T-helper 17 cell (primary cell): ENCODE measurements around the gene IHH. TPM values are rescaled to one million over a fixed set of nuclear protein-coding genes. Genes with fewer than 3 reads are reported as not detected.

Experiments
- ATAC-seq: fragments of 150-1000 bp; cut with Tn5 transposase; 2 replicates; pipeline ENCODE4 v1.10.0; 2021; ENCODE audit warnings: mild to moderate bottlenecking, moderate library complexity
- DNase-seq, 3 donors: peaks; one replicate each; pipeline versions ENCODE4 v3.0.0 to v3.0.0-alpha.2; 2020 to 2021
- H3K9me3 ChIP-seq: one replicate; pipeline ENCODE4 v1.7.0; 2013; ENCODE audit warnings: low read length, mild to moderate bottlenecking; ENCODE audit not compliant: control insufficient read depth, poor library complexity, severe bottlenecking
- H3K27ac Mint-ChIP-seq: one replicate; pipeline ENCODE4 v1.8.0; 2022; ENCODE audit warnings: mild to moderate bottlenecking, moderate library complexity, mixed read lengths
- H3K27me3 Mint-ChIP-seq: one replicate; pipeline ENCODE4 v1.8.0; 2022; ENCODE audit warnings: mixed read lengths
- H3K36me3 Mint-ChIP-seq: one replicate; pipeline ENCODE4 v1.8.0; 2022; ENCODE audit warnings: low read depth, mixed read lengths
- H3K4me1 Mint-ChIP-seq: one replicate; pipeline ENCODE4 v1.8.0; 2022; ENCODE audit warnings: mild to moderate bottlenecking, mixed read lengths
- H3K4me3 Mint-ChIP-seq: one replicate; pipeline ENCODE4 v1.8.0; 2022; ENCODE audit warnings: mild to moderate bottlenecking, moderate library complexity, mixed read lengths
- total RNA-seq, 4 donors: library from RNA in 2 of 4; stranded (reverse) in 2 of 4; gene quantifications; one replicate each; pipeline ENCODE4 v1.2.3 and lab custom pipeline; 2022 to 2026

Gene IHH
- total RNA-seq, 2 donors from 2014 or later: not detected

DNA sequence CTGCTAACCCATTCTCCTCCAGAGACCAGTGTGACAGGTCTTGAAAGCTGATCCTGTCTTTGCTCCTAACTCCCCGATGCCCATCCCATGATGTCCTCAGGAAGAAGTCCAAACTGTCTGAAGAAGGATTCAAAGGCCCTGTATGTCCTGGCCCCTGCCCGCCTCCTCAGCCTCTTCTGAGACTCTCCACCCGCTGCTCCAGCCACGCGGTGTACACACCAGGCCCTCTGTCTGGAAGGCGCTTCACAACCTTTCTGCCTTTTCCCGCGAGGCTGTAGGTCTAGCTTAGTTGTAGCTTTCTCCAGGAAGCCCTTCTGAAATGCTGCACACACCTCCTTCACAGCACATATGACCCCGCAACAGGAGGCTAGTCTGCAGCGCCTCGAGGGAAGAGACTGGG, 44.0 kb downstream of the IHH start:
- H3K4me1 Mint-ChIP-seq: no peaks in the 10 kb centered on the region
- H3K27me3 Mint-ChIP-seq: peaks cover 59% of the 10 kb centered on the region
- no peaks in the 10 kb centered on the region for H3K9me3 ChIP-seq
- no peak overlapping the region for H3K4me3 Mint-ChIP-seq
- no peak for ATAC-seq
- H3K36me3 Mint-ChIP-seq: no peaks in the 10 kb centered on the region
- DNase-seq: no peak
- H3K27ac Mint-ChIP-seq: no peak overlapping the region

GRCh38 chr2:219010873-219011272, 49.8 kb downstream of the IHH start:
- DNase-seq: no peak
- peaks cover 2% of the 10 kb centered on the region for H3K4me1 Mint-ChIP-seq
- no peak for ATAC-seq
- no peak overlapping the region for H3K4me3 Mint-ChIP-seq
- no peaks in the 10 kb centered on the region for H3K9me3 ChIP-seq
- peak overlapping the region; percentile 39 for H3K27ac Mint-ChIP-seq
- H3K36me3 Mint-ChIP-seq: peaks cover 2% of the 10 kb centered on the region
- H3K27me3 Mint-ChIP-seq: peaks cover 55% of the 10 kb centered on the region

GRCh38 chr2:219010162-219010756, 50.5 kb downstream of the IHH start:
- Mint-ChIP-seq H3K27ac (no peak overlapping the region), H3K36me3 (peaks cover 5% of the 10 kb centered on the region), H3K4me1 (peaks cover 2% of the 10 kb centered on the region), H3K4me3 (no peak overlapping the region), H3K27me3 (peaks cover 61% of the 10 kb centered on the region)
- no peaks in the 10 kb centered on the region for H3K9me3 ChIP-seq
- ATAC-seq (peak; percentile 62), DNase-seq (no peak)

GRCh38 chr2:219009294-219009693, 51.4 kb downstream of the IHH start:
- Mint-ChIP-seq H3K27ac (no peak overlapping the region), H3K36me3 (peaks cover 8% of the 10 kb centered on the region), H3K4me1 (peaks cover 2% of the 10 kb centered on the region), H3K27me3 (peaks cover 62% of the 10 kb centered on the region), H3K4me3 (no peak overlapping the region)
- no peaks in the 10 kb centered on the region for H3K9me3 ChIP-seq
- ATAC-seq (no peak), DNase-seq (no peak)

Other genes starting within 250 kb of the IHH start
- gene PRKAG3, start 229.1 kb downstream of the IHH start, total RNA-seq: not detected
- not detected for gene WNT6, start 201.1 kb downstream of the IHH start, total RNA-seq
- gene WNT10A, start 180.1 kb downstream of the IHH start, total RNA-seq: 10 to 100 TPM in 1 of 2 donors, 1 to 10 TPM in 1; 5.5 to 14.4 TPM
- gene CDK5R2, start 101.3 kb downstream of the IHH start, total RNA-seq: not detected
- not detected for gene FEV, start 75.7 kb downstream of the IHH start, total RNA-seq
- gene CRYBA2, start 67.5 kb downstream of the IHH start, total RNA-seq: not detected
- gene CFAP65, start 19.4 kb downstream of the IHH start, total RNA-seq: not detected
- 10 to 100 TPM; 11.8 to 15.2 TPM for gene NHEJ1, start 99.9 kb upstream of the IHH start, total RNA-seq
- gene SLC23A3, start 109.1 kb upstream of the IHH start, total RNA-seq: 1 to 10 TPM in 1 of 2 donors, under 1 TPM in 1; 0.65 to 1.0 TPM
- gene CNPPD1, start 116.0 kb upstream of the IHH start, total RNA-seq: 10 to 100 TPM; 50.8 to 58.1 TPM
- 10 to 100 TPM; 78.4 to 81.4 TPM for gene RETREG2, start 117.4 kb upstream of the IHH start, total RNA-seq
- gene ZFAND2B, start 145.9 kb upstream of the IHH start, total RNA-seq: 10 to 100 TPM; 65.3 to 71.1 TPM
- gene ABCB6, start 158.0 kb upstream of the IHH start, total RNA-seq: 1 to 10 TPM; 2.6 to 6.6 TPM
- gene ATG9A, start 168.7 kb upstream of the IHH start, total RNA-seq: 10 to 100 TPM; 42.4 to 72.1 TPM
- gene ANKZF1, start 168.9 kb upstream of the IHH start, total RNA-seq: 10 to 100 TPM; 92.5 to 93.5 TPM
- 1 to 10 TPM in 1 of 2 donors, under 1 TPM in 1; 0.94 to 3.1 TPM for gene GLB1L, start 184.5 kb upstream of the IHH start, total RNA-seq
- 10 to 100 TPM; 11.9 to 17.2 TPM for gene STK16, start 184.6 kb upstream of the IHH start, total RNA-seq
- gene TUBA4B, start 192.3 kb upstream of the IHH start, total RNA-seq: not detected
- 100 to 1,000 TPM; 107 to 184 TPM for gene TUBA4A, start 193.0 kb upstream of the IHH start, total RNA-seq
- gene DNAJB2, start 218.4 kb upstream of the IHH start, total RNA-seq: 100 to 1,000 TPM; 101 to 120 TPM
- gene PTPRN, start 248.5 kb upstream of the IHH start, total RNA-seq: 1 to 10 TPM in 1 of 2 donors, not detected in 1; 2.6 TPM